Eye (tissue), 1 donor: ENCODE measurements around the gene RNF38.

ENCODE experiments used
- DNase-seq: peaks from one replicate; pipeline ENCODE4 v3.0.0-alpha.2; 2015

The RNF38 gene

DNA sequence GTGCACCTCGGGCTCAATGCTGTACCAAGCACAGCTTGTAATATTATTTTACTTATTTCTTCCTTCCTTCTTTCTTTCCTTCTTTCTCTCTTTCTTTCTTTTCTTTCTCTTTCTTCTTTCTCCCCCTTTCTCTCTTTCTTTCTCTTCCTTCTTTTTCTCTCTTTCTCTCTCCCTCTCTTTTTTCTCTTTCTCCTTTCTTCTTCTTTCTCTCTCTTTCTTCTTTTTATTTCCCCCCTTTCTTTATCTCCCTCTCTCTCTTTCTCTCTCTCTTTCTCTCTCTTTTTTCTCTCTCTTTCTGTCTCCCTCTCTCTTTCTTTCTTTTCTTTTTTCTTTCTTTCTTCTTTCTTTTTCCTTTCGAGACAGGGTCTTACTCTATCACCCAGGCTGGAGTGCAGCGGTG is 109.1 kb downstream of the RNF38 start:
- no peak for DNase-seq

DNA sequence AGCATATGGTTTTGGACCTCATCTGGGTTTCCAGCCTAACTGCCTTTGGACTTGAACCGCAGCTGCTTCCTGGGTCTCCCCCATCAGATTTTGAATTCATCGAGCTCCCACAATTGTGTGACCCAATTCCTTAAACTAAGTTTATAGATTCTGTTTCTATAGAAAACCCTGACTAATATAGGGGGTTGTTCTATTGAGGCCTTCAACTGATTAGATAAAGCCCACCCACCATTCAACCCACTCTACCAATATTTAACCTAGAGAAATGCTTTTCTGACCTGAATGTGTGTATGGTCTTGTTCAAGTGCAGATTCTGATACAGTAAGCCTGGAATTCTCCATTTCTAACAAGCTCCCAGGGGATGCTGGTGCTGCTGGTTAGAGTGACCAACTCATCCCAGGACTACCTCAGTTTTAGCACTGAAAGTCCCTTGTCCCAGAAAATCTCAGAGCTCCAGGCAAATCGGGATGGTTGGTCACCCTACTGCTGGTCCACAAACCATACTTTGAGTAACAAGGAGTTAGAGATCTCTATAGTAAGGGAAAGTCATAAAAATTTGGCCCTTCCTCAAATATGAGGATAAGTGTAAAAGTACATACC is 110.1 kb downstream of the RNF38 start:
- no peak for DNase-seq

DNA sequence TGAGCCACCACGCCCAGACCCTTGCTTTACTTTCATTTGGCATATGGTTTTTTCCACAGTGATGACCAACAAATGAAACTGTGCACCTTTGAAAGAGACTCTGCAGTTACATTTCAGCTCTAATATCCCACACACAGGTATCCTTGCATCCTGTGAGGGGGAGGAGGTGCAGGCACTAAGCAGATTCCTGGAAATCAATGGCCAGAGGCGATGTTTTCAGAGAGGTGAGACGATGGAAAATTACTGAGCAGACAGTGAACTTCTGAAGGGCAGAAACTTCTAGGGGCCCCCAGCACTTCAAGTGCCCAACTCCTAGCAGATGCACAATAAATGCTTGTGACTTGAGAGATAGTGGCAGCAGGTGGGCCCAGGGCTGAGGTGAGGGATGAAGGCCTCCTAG is 112.0 kb downstream of the RNF38 start:
- DNase-seq: no peak
